Right hindlimb (tissue), 1 donor: ENCODE measurements around the gene TOMM40L.
"Not testable (repeated sequence)": the region's sequence is repeated elsewhere in the genome, so short reads cannot be mapped to it uniquely, and the experiment has no call there.

Experiments used
- DNase-seq: peaks from one replicate; pipeline ENCODE4 v3.0.0-alpha.2; 2018

The TOMM40L gene

GRCh38 chr1:161222175-161223019 is 3.5 kb upstream of the TOMM40L start:
- DNase-seq: no peak

- DNase-seq: no peak
These were observed 1.8 kb upstream of the TOMM40L start for GRCh38 chr1:161223805-161224694.

GRCh38 chr1:161224695-161225087 is 1.2 kb upstream of the TOMM40L start:
- not testable (repeated sequence) for DNase-seq

GRCh38 chr1:161225178-161225533 is 704 bp upstream of the TOMM40L start:
- no peak for DNase-seq

- DNase-seq: peak; percentile 22
These were observed 456 bp downstream of the TOMM40L start for GRCh38 chr1:161226320-161226711.

- no peak for DNase-seq
These were observed 899 bp downstream of the TOMM40L start for GRCh38 chr1:161226759-161227158.

- peak; percentile 76 for DNase-seq
These were observed 1.5 kb downstream of the TOMM40L start for GRCh38 chr1:161227196-161227871.

GRCh38 chr1:161228032-161228431 is 2.2 kb downstream of the TOMM40L start:
- DNase-seq: no peak

GRCh38 chr1:161229896-161230295 is 4.0 kb downstream of the TOMM40L start:
- DNase-seq: no peak

- DNase-seq: no peak
These were observed 4.9 kb downstream of the TOMM40L start for GRCh38 chr1:161230762-161231161.

GRCh38 chr1:161233102-161233501 is 7.2 kb downstream of the TOMM40L start:
- no peak for DNase-seq

- DNase-seq: no peak
These were observed 10.3 kb downstream of the TOMM40L start for GRCh38 chr1:161235957-161236775.

- DNase-seq: no peak
These were observed 12.2 kb downstream of the TOMM40L start, which contains the start of gene NR1I3 for GRCh38 chr1:161238039-161238473. Gene NR1I3 (minus strand): TSS chr1:161238203. CDS start chr1:161236565, 1,638 bp downstream.

- no peak for DNase-seq
These were observed 15.8 kb downstream of the TOMM40L start for GRCh38 chr1:161241682-161242081.

- no peak for DNase-seq
These were observed 16.5 kb downstream of the TOMM40L start for GRCh38 chr1:161242313-161242712.

- no peak for DNase-seq
These were observed 19.0 kb downstream of the TOMM40L start for GRCh38 chr1:161244888-161245287.

GRCh38 chr1:161250100-161250499 is 24.2 kb downstream of the TOMM40L start:
- DNase-seq: not testable (repeated sequence)

- DNase-seq: no peak
These were observed 25.0 kb downstream of the TOMM40L start for GRCh38 chr1:161250829-161251228.

- no peak for DNase-seq
These were observed 25.7 kb downstream of the TOMM40L start for GRCh38 chr1:161251579-161251978.

- not testable (repeated sequence) for DNase-seq
These were observed 29.4 kb downstream of the TOMM40L start for GRCh38 chr1:161255302-161255701.

- DNase-seq: not testable (repeated sequence)
These were observed 30.2 kb downstream of the TOMM40L start for GRCh38 chr1:161255955-161256520.

- not testable (repeated sequence) for DNase-seq
These were observed 31.2 kb downstream of the TOMM40L start for GRCh38 chr1:161257109-161257508.
